ENCODE measurements around the gene FLT4.
"Not testable (repeated sequence)": the region's sequence is repeated elsewhere in the genome, so short reads cannot be mapped to it uniquely, and the experiment has no call there.

Gene FLT4

DNA sequence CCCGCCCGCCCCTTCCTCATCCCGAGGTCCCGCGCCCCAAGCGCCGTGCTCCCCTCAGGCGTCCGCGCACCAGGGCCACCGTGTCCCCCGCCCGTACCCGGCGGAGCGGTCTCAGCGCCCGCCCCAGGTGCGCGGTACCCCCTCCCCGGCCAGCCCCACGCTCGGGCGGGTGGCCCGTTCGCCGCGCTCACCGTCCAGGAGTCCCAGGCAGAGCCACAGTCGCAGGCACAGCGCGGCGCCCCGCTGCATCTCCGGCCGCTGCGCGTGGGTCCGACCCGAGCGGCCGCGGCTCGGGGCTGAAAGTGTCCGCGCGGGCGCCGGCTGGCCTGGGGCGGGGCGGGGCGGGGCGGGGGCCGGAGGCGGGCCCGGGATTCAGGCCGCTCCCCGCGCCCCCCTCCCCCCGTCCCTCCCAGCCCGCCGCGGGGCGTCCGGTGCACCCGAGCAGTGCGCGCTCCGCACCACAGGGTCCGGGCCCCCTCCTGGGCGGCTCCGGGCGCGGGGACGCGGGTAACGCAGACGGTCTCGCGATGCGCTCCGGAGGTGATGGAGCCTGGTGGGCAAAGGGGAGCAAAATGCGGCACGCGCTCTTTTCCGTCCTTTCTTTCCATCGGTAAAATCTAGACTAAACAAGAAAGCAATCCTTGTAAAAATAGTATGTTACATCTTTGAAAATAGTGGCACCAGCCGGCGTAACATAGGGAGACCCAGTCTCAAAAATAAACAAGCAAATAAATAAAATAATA lies at the start of gene FLT4:
Gene FLT4, minus strand, starts transcription at position 304 of the 743 bp plus-strand sequence. Its CDS starts 55 bp downstream, at position 249.
- ATAC-seq (peak; percentile 20), DNase-seq (no peak)

DNA sequence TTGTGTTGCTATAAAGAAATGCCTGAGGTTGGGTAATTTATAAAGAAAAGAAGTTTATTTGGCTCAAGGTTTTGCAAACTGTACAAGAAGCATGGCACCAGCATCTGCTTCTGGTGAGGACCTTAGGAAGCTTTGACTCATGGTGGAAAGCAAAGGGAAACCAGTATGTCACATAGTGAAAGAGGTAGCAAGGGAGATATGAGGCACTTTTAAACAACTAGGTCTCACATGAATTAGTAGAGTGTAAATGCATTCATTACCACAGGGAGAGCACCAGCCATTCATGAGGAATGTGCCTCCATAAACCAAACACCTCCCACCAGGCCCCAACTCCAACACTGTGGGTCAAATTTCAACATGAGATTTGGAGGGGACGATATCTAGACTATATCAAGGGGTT lies 49.6 kb upstream of the FLT4 start:
- DNase-seq (no peak), ATAC-seq (peak; percentile 93)

DNA sequence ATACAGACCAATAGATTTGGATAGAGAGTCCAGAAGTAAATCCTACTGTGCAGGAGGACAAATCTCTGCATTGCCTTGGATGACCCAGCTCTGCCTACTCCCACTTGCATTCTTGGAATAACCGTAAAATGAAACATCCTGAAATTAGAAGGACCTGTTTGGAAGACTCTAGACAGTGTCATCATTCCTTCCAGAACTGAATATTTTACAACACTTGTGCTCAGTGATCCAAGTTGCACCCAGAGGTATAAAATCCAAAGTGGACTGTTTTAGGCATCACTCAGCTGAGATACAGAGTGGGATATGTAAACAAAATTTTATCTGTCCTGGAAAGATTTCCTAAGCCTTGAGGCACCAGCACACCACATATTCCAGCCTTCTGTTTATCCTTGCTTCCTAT lies 46.7 kb upstream of the FLT4 start:
- DNase-seq, result no peak
- ATAC-seq, result no peak

DNA sequence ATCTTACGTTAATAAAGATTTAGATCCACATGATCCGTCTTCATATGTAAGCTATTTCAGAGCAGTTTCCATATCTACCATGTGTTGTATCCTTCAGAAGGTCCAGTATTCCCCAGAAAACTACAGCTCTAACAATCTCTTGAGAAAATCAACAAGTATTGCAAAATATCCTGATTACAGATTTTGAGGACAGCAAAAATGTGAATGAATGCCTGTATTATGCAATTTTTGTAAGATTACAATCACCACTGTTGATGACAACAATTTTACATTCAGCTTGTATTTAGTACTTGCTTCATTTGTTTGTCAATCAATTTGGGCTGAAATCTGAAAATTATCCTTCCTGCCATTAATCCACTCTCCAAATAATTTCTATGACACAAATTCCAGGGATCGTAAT lies 43.0 kb upstream of the FLT4 start:
- ATAC-seq (no peak), DNase-seq (no peak)

DNA sequence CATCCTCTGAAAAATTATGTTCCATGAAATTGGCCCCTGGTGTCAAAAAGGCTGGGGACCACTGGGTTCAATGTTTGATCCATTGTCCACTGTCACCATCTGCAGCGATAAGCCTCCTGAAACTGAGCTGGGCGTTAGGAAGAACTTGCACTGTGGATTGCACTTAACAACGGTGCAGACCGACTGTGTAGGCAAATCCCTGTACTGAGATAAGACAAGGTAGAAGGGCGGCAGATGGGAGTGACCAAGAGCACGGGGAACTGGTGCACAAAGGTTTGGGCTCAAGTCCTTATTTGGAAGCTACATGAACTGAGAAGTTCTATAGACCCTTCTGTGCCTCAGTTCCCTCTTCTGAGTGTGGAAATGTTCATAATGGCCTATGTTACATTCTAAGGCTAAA lies 41.6 kb upstream of the FLT4 start:
- no peak for DNase-seq
- no peak for ATAC-seq

DNA sequence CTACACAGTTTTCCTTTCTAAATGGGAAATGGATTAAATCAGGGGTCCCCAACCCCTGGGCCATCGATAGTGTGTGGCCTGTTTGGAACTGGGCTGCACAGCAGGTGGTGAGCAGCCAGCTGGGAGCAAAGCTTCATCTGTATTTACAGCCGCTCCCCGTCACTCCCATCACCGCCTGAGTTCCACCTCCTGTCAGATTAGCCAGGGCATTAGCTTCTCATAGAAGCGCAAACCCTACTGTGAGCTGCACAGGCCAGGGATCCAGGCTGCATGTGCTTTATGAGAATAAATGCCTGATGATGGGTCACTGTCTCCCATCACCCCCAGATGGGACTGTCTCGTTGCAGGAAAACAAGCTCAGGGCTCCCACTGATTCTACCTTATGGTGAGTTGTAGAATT lies 41.2 kb upstream of the FLT4 start:
- DNase-seq (no peak), ATAC-seq (no peak)

DNA sequence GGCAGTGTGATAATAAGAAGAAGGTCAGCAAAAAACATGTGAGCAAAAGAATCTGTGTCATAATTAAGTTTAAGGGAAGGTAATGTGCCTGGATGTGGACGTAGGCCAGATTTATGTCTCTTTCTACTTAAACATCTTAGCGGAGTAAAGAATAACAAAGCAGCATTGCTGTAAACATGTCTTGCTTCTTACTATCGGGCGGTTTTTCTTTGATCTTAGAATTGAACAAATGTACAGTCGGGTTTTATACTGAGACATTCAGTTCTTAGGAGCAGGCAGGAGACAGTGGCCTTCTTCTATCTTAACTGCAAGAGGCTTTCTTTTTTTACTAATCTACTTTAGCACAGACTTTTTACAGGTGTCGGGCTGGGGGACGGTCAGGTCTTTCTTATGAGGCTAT lies 40.4 kb upstream of the FLT4 start:
- ATAC-seq (no peak), DNase-seq (no peak)

DNA sequence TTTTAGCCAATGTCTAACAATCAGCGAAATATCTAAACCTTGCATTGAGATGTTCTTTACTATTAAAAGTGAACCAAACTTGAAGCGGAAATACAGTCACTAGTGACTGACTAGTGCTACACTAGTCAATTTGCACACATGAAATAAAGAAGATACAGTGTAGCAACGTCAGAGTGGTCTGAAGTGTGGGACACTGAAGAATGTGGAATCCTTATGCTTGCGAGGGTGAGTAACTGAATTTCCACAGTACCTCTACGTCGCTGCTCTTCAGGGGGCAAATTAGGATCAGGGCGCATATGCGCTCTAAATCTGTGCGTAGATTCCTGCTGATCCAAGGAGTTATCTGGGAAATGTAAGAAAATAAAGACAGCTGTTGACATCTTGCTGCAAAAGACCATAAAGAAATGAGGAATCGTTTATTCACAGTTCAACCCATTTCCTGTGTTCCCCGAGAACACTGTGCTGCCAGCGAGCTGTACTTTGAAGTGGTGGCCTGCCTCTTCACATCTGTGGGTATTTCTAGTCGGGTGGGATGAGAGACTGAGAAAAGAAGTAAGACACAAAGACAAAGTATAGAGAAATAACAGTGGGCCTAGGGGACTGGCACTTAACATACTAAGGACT lies 39.8 kb upstream of the FLT4 start:
- DNase-seq (peak; percentile 46), ATAC-seq (peak; percentile 68)

DNA sequence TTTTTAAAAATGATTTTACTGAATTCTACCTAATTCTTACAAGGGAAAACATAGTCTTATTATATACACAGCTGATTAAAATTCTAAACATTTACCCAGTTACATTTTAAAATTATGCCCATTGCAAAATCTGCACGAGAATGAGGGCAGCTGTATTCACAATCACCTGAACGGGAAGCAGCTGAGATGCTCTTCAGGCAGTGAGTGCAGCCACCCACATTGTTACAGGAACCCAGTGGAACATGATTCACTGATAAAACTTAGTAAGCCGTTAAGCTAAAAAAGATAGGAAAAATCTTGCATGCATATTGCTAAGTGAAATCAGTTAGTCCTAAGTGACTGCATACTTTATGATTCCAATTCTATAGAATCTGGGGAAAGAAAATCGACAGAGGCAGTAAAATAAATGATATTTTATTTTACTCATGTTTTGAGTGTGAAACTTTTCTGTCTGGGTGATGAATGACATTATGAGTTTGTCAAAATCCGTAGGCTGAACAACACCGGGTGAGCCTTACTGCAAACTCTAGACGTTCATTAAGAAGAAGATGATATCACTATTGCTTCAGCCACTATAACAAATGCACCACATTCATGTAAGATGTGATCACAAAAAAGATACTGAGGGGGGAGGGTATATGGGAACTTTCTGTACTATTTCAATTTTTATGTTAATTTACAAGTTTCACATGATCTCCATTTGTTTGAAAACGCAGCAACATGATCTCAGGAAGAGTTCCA lies 39.1 kb upstream of the FLT4 start:
- DNase-seq, result no peak
- peak; percentile 63 for ATAC-seq

DNA sequence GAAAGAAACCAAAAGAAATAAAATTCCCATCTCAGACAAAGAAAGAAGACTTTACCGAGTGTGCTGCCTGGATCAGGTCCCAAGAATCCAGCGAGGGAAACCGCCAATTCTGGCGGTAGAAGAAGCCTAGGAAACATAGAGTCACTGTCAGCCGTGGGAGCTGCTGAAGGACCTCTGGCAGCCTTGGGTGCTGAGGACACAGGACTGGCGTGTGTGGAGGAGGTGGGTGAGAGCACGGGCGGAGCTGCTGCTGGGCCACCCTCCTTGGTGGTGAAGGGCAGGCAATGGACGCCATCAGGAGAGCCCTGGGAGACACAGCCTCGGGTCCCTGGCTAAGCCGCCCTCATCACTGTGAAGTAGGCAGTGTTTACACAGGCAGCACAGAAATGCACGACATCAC lies 37.4 kb upstream of the FLT4 start:
- ATAC-seq, DNase-seq: not testable (repeated sequence)

DNA sequence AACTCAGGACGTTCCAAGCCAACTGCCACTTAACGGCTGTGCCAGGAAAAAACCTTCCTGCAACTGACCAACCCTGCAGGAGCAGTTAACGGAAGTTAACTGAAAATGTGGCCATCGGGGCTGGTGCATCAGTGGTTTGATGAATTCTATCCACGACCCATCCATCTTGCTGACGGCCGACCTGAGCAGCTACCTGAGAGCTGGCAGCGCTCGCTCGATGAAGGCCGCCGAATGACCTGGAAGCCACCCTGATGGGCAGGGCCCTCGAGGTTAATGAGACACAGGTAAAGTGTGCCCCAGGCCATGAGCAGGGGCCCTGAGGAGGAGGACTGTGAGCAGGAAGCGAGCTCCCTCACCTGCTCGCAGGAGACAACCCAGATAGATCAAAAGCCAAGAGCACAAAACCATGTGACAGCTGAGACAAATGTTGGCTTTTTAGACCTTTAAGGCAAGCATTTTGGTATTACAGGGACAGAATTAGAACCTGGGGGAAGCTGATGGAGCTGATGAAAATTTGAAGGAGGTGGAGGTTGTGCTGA lies 35.3 kb upstream of the FLT4 start:
- DNase-seq (no peak), ATAC-seq (no peak)

DNA sequence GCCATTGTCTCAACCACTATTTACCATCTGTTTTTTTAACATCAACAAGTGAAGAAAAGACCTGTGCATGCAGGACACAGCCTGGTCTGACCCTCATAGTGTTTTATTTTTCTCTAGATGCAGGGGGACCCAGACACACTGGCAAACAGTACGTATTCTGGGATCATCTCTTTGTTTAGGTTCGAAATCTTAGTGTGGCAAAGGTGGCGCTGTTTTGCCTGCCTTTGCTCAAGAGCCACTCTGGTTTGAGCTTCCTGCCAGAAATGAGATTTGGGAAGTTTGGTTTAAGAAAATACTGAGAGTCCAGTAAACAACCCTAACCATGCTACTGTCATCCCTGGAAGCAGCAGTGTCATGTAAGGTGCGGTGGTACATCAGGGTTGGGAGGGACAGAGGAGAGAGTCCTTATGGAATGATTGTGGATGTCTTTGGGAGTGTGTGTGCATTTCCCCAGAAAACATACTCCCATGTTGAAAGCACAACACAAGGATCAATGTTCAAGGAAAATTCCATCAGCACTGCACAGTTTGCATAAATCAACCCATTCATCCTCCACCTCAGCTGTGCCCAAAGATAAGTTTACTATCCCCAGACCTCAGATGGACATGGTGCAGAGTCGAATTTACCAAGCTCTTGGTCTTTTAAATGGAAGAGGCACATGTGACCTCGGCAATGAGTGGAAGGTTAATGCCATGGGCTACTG lies 34.0 kb upstream of the FLT4 start:
- ATAC-seq (no peak), DNase-seq (no peak)

DNA sequence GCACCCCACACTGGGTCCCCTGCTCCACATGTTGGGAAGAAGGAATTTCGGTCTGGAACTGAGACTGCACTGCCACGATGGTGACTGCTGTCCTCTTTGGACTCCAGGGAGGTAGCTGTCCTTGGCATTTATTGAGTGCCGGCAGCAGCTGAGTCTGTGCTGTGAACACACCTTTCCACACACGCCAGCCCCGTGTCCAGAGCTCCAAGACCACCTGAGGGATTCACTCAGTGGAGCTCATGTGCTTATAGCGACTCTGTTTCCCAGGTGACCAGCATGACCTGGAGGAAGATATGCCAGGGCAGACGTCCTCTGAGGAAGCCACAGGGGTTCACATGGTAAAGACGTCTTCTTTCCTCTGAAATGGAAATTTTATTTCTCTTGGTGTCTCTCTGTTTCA lies 33.2 kb upstream of the FLT4 start:
- DNase-seq (no peak), ATAC-seq (no peak)

DNA sequence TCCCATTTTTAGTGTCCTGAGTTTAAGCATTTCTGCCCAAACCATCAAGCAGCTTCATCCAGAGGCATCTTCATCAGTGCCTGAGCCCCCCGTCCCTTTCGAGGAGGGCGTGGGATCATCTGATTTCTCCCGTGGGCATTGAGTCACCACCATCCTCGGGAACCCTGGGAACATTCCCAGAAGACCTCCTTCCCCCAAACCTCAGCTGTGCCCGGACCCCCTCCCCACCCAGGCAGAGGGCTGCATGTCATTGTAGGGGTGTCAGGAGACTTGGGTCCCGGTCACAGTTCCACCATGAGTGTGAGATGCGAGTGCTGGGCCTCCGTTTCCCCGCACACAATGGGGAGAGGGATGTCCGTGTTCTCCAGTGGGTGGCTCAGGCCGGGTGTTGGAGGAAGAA lies 32.6 kb upstream of the FLT4 start:
- not testable (repeated sequence) for DNase-seq, ATAC-seq

DNA sequence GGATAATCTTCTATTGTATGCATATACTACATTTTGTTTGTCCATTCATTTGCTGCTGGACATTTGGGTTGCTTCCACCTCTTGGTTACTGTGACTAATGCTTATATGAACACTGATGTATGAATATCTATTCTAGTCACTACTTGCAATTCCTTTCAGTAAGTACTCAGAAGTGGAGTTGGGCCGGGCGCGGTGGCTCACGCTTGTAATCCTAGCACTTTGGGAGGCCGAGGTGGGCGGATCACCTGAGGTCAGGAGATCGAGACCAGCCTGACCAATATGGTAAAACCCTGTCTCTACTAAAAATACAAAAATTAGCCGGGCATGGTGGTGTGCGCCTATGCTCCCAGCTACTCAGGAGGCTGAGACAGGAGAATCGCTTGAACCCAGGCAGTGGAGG lies 28.9 kb upstream of the FLT4 start:
- DNase-seq, ATAC-seq: not testable (repeated sequence)

DNA sequence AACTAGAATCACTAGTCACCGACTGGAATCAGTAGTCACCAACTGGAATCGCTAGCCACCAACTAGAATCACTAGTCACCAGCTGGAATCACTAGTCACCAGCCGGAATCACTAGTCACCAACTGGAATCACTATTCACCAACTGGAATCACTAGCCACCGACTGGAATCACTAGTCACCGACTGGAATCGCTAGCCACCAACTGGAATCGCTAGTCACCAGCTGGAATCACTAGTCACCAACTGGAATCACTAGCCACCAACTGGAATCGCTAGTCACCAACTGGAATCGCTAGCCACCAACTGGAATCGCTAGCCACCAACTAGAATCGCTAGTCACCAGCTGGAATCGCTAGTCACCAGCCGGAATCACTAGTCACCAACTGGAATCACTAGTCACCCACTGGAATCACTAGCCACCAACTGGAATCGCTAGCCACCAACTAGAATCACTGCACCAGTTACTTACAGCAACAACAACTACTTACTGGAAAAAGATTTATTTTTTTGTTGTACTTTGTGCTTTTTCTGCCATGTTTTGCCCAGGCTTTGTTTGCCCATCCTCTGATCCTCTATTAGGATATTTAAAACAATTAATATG lies 25.7 kb upstream of the FLT4 start:
- DNase-seq, result no peak
- ATAC-seq, result no peak

DNA sequence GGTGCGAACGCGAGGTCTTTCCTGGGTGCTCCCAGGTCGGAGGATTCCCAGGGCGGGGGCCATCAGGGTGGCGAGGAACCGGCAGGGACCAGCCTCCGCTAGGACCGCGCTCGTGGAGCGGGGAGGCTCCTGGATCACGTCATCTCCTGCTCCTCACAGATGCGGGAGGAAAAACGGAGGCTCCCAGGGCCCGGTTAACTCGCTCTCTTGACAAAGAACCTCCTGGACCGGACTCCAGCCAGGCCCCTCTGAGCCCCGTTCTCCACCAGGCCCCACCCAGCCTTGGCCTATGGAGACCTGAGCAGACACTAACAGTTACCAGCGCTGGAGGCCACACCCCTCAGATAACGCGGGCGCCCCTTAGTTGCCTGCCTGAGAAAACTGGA lies 24.7 kb upstream of the FLT4 start:
- DNase-seq, result not testable (repeated sequence)
- ATAC-seq, result peak; percentile 44

DNA sequence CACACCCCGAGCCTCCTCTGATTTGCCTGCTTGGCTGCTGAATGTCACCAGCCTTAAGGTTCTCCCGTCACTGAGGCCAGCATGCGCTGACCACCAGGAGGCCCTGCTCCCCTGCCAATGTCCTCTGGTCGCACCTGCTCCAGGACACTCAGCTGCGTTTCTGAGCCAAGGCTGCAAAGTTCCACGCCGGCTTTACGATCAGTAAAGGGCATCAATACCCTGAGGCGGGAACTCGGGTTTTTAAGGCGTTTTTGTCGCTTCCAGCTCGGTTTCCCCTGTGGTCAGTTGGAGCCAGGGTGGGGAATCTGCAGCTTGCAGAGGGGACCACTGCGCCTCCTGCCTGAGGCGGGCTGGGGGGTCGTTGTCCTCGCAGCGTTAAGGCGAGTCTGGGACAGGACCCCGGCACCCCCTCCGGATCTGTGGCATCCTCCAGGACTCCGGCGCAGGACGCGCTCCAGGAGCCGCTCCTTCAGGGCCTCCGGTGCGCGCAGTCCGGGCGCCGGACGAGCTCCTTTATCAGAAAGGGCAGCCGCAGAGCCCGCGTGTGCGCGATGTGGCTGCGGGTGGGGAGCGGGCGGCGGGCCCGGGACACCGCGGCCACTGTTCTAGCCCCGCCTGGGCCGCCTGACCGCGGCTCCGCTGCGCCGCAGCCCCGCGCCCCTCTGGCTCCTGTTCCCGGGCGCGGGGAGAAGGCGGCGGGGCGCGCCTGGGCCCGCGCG lies 24.1 kb upstream of the FLT4 start:
- ATAC-seq, result no peak
- no peak for DNase-seq

DNA sequence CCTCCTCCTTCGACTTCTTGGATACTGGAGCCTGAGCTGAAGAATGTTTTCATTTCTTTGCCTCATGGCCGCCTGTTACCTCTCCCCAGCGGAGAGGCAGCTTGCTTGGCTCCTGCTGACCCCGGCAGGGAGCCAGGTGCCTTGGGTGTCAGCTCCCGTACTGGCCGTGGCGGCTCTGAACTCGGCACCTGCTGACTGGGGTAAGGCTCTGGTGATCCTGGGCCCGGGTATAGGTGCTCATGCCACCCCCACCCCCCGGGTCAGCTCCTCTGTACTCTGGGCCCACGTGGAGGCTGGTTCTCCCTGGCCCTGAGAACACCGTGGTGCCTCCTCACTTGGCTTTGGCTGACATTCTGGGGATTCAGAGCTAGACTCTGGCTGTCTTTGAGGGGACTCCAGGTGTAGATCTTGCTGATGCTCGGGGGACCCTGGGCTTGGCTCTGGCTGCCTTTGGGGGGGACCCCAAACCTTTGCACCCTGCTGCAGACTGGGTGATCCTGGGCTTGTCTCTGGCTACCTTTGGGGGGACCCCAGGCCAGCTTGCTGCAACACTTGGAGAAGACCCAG lies 22.6 kb upstream of the FLT4 start:
- not testable (repeated sequence) for ATAC-seq, DNase-seq

DNA sequence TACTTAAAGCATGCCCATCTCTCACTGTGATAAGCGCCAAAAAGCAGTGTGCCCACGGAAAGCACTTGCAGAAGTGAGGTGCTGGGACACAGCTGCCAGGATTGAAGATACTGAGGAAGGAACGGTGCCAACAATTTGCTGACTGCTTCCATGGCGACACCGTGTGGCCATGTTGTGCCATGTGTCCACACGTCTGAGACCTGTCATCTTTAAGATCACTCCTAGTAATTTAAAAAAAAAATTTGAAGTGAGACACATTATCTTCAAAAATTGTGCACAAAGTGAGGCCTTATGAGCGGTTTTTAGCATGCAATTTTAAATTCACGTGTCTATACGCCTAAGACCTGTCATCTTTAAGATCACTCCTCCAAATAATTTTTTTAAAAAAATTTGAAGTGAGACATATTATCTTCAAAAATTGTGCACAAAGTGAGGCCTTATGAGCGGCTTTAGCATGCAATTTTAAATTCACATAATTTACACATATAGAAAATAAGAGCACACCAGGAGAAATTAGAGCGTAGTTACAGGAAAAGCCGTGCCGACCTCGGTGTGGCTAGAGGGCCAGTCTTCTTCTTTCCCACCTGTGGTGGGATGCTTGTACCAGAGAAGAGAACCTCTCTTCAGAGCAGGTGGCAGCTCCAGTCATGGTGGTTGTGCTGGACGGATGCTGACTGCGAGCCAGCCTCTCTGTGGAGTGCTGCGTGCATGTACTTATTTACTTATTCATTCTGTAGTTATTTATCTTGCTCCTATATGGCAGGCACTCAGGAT lies 21.4 kb upstream of the FLT4 start:
- peak; percentile 59 for DNase-seq

More for the DNA sequence above, 21.4 kb upstream of the FLT4 start:
- ATAC-seq, result peak; percentile 49

Measured in stimulated activated naive CD8-positive, alpha-beta T cell treated with anti-CD3 and anti-CD28 coated beads, Interleukin-15, Interleukin-2, amounts not matched to agents 100 U/mL and 50 U/mL, for 24 hours (primary cell).